HepG2 (cell line): ENCODE measurements around the gene VRK3. TPM values are rescaled to one million over a fixed set of nuclear protein-coding genes. Genes with fewer than 3 reads are reported as not detected.

Experiments used
- CENPBD1 ChIP-seq: sonication (generic); formaldehyde crosslinking; IDR thresholded peaks from 2 replicates; pipeline ENCODE4 v1.8.0; 2022; ENCODE audit warnings: missing genetic modification reagents, low read depth, mild to moderate bottlenecking, borderline replicate concordance
- ELK4 ChIP-seq: sonication (generic); formaldehyde crosslinking; IDR thresholded peaks from 2 replicates; pipeline ENCODE4 v1.9.0; 2021; ENCODE audit warnings: missing genetic modification reagents, borderline replicate concordance
- FLYWCH1 ChIP-seq: sonication (generic); formaldehyde crosslinking; IDR thresholded peaks from 2 replicates; pipeline ENCODE4 v1.8.1; 2023; ENCODE audit warnings: mild to moderate bottlenecking, missing genetic modification reagents
- FOXA3 ChIP-seq: IDR thresholded peaks from 2 replicates; pipeline ENCODE4 v1.6.1; 2016; ENCODE audit warnings: missing genetic modification reagents, missing compliant biosample characterization
- GMEB2 ChIP-seq: IDR thresholded peaks from 2 replicates; pipeline ENCODE4 v1.6.1; 2016; ENCODE audit warnings: missing biosample characterization, missing genetic modification reagents, low read depth
- KLF15 ChIP-seq: sonication (generic); formaldehyde crosslinking; IDR thresholded peaks from 2 replicates; pipeline ENCODE4 v1.8.1; 2023; ENCODE audit warnings: borderline replicate concordance, mild to moderate bottlenecking, inconsistent platforms, missing genetic modification reagents, mixed read lengths
- MNT ChIP-seq: fragments of 450-650 bp; IDR thresholded peaks from 2 replicates; pipeline ENCODE4 v1.6.1; 2016
- NFE2L1 ChIP-seq: sonication (generic); formaldehyde crosslinking; IDR thresholded peaks from 2 replicates; pipeline ENCODE4 v1.4.0; 2020; ENCODE audit warnings: missing genetic modification reagents, mild to moderate bottlenecking, borderline replicate concordance
- SALL1 ChIP-seq: sonication (generic); formaldehyde crosslinking; IDR thresholded peaks from 2 replicates; pipeline ENCODE4 v1.8.0; 2022; ENCODE audit warnings: mild to moderate bottlenecking, missing genetic modification reagents
- SMC3 ChIP-seq: IDR thresholded peaks from 2 replicates; pipeline ENCODE4 v1.6.1; 2011; ENCODE audit warnings: low read length, improper control_type of control experiment
- SP1 ChIP-seq, 2 experiments: fragments of 450-650 bp in 1 of 2; sonication (generic) in 1 of 2; formaldehyde crosslinking in 1 of 2; IDR thresholded peaks; 2 replicates each; pipeline versions ENCODE4 v1.4.0 to v1.6.1; 2016 to 2020; ENCODE audit warnings: missing genetic modification reagents in 1 of 2
- TERF1 ChIP-seq: sonication (generic); formaldehyde crosslinking; IDR thresholded peaks from 2 replicates; pipeline ENCODE4 v1.8.0; 2022; ENCODE audit warnings: mild to moderate bottlenecking, missing genetic modification reagents, moderate library complexity
- TFDP1 ChIP-seq: IDR thresholded peaks from 2 replicates; pipeline ENCODE4 v1.6.1; 2016; ENCODE audit warnings: missing compliant biosample characterization, missing genetic modification reagents, borderline replicate concordance
- XBP1 ChIP-seq: sonication (generic); formaldehyde crosslinking; IDR thresholded peaks from 2 replicates; pipeline ENCODE4 v1.5.0; 2020; ENCODE audit warnings: missing genetic modification reagents
- XRCC5 ChIP-seq: fragments of 200-400 bp; formaldehyde crosslinking; optimal IDR thresholded peaks from 2 replicates; pipeline ENCODE3; 2017; ENCODE audit warnings: mild to moderate bottlenecking, low read length
- ZBTB39 ChIP-seq: sonication (generic); formaldehyde crosslinking; IDR thresholded peaks from 2 replicates; pipeline ENCODE4 v1.5.0; 2020; ENCODE audit warnings: missing genetic modification reagents
- ZFYVE20 ChIP-seq: sonication (generic); formaldehyde crosslinking; IDR thresholded peaks from 2 replicates; pipeline ENCODE4 v1.8.0; 2023; ENCODE audit warnings: low read depth, mild to moderate bottlenecking, moderate library complexity, missing genetic modification reagents, borderline replicate concordance
- ZMYM4 ChIP-seq: sonication (generic); formaldehyde crosslinking; IDR thresholded peaks from 2 replicates; pipeline ENCODE4 v1.8.1; 2023; ENCODE audit warnings: mild to moderate bottlenecking, missing genetic modification reagents
- ZNF264 ChIP-seq: sonication (generic); formaldehyde crosslinking; IDR thresholded peaks from 2 replicates; pipeline ENCODE4 v1.4.0; 2020; ENCODE audit warnings: missing genetic modification reagents
- polyA plus RNA-seq, 8 experiments: library from polyadenylated mRNA; depleted of rRNA in 3 of 8; stranded (reverse) in 7 of 8; unstranded in 1 of 8; fragments of >200 nt; fragmentation: Illumina TruSeq in 4 of 8; extraction: Trizol in 4 of 8; gene quantifications; 2 replicates each; pipeline versions ENCODE4 v1.2.1 to v1.2.3, GENCODE V29; 2011 to 2016; ENCODE audit warnings: low read depth in 4 of 8, missing spikeins in 1 of 8, mixed read lengths in 1 of 8; ENCODE audit not compliant: insufficient read depth in 1 of 8
- total RNA-seq, 5 experiments: library from RNA; depleted of rRNA; stranded (reverse); fragments of >200 nt; fragmentation: Illumina TruSeq; extraction: Trizol; gene quantifications; 2 replicates each; pipeline ENCODE4 v1.2.3, GENCODE V29; 2016; ENCODE audit warnings: low read depth in 1 of 5

The VRK3 gene
- total and polyA plus RNA-seq, 2 of the 13 experiments (the other 11 are each of a cell fraction or from before 2014, with no cell fraction given): 23.8 to 28.3 TPM

GRCh38 chr19:50046649-50047503 lies 21.7 kb upstream of the VRK3 start (continued):
- no peak for TF ChIP-seq TFDP1
- TF ChIP-seq GMEB2 (CRISPR knock-in tag): no peak
- TF ChIP-seq XRCC5: no peak
- no peak for TF ChIP-seq CENPBD1
- TF ChIP-seq FOXA3: peak; percentile 68; the same call in 1 of the 2 replicates
- TF ChIP-seq ZMYM4: 0 out of 2 replicates have a peak, but pooled peaks have one; percentile 26
- no peak for TF ChIP-seq ZNF264
- no peak for TF ChIP-seq MNT
- peak; percentile 89 for TF ChIP-seq SMC3
- no peak for TF ChIP-seq FLYWCH1 (CRISPR knock-in tag)
- no peak for TF ChIP-seq ELK4
- TF ChIP-seq NFE2L1 (CRISPR knock-in tag): no peak
- no peak for TF ChIP-seq ZFYVE20 (CRISPR knock-in tag)
- TF ChIP-seq SALL1: 0 out of 2 replicates have a peak, but pooled peaks have one; percentile 38
- TF ChIP-seq TERF1: no peak
- TF ChIP-seq ZBTB39 (CRISPR knock-in tag): no peak
- TF ChIP-seq SP1 (IDR thresholded peaks at IDR 0.05): no peak
- TF ChIP-seq SP1 (CRISPR knock-in tag; IDR thresholded peaks at IDR 0.05): no peak
- TF ChIP-seq KLF15 (CRISPR knock-in tag): no peak
- TF ChIP-seq XBP1 (CRISPR knock-in tag): no peak
